ENCODE data around the gene FMOD.
"Not testable (repeated sequence)": the region's sequence is repeated elsewhere in the genome, so short reads cannot be mapped to it uniquely, and the experiment has no call there.

The FMOD gene

DNA sequence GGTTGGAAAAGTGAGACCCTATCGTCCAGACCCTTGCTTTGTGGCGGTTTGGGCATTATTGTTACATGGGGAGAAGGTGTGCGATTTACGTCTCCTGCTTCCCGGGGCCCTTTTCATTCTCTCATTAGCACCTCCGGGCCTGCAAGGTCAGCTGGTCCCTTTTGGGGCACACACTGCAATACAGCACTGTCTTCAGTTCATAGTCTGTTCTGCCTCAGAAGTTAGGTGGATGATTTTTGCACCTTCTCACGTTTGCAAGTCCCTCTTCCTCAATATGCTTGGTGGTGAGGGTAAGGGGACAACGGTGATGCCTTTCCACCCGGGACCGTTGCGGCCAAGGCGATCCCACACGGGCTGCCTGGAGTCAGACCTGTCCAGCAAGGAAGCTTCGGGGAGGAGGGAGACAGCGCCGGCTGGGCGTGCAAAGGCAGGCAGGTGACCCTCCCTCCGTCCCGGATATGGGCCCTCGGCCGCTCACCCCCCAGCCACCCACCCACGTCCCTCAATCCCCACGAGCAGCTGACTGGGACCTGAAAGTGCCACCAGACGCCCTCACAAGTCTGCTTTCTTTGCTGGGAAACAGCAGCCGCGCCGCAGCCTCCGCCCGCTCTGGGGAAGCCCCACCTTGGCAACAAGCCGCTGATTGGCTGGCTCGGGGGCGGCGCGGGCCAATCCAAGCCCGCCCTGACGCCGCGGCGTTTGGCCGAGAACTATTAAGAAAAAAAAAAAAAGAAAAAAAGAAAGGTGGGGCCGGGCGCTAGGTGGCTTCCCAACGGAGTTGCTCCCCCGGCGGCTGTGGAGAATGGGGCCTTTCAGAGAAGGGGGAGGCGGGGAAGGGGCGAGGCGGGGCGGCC is 23.9 kb downstream of the FMOD start:
- DNase-seq (ENCODE audit: low read depth) = peak; percentile 92

DNA sequence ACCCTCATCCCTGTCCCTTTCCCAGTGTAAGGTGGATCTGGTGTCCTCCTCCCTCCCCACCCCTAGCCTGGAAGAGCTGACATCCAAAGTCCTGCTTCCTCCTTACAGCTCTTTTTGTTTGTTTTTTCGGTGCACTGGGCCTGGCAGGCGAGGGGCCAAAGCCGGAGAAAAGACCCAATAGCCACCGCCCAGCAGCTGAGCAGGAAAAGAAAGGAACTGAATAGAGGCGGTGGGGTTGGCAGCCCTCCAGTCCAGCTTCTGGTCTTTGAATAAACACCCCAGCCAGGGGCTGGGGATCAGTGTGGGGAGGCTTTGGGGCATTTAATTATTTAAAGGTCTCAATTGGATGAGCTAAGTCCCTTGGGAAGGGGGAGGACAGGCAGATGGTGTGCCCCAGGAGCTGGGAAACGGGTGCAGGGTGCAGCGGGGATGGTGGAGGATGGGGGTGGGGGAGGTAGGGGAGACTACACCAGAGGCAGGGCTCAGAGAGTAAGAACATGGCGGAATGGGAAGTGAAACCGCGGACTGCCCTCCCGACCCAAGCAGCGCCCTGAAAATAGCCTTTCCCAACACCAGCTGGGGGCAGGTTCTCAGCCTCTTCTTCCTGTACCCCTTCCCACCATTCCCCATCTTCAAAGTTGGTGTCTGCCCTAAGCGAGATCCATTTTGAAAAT is 25.4 kb downstream of the FMOD start:
- DNase-seq (ENCODE audit: low read depth) = no peak

- peak; percentile 54 for DNase-seq (ENCODE audit: low read depth)
Observed at GRCh38 chr1:203325026-203325417, 25.9 kb downstream of the FMOD start.

DNA sequence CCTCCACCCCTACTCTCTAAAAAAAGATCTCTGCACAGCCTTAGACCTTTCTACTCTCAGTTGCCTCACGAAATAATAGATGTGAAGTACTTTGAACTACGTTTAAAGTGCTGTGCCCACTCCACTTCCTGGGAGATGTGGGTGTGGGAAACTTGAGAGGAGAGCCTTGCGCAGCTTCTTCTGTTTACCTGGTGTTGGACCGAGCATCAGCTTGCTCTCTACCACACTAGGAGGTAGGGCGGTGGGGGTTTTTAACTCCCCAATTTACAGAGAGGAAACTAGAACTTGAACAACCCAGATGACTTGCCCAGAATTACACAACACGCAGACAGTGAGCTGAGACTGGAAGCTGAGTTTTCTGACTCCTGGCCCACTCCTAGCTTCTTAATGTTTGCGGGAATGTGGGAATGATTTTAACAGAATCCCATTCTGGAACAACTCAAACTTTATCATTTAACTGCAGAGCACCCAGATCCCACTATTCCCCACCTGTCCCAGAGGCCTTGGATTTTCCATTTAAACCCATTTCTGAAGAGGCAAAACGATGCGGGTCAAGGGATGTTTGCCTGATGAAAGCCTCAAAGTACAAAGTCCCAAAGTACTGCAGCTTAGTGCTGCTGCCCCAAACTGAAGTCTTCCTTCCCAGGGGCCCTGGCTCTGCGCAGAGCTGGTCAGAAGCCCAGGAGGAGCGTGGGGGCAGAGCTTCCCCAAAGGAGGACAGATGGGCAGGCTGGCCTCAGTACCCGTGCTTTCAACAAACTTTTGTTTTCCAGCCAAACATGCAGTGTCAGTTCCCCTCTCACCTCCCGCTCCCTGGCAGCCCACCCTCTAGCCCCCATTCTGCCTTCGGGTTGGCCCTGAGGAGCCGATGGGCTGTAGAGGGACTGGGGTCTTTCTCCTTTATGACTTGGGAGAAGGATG is 26.6 kb downstream of the FMOD start:
- peak; percentile 47 for DNase-seq (ENCODE audit: low read depth)

- DNase-seq (ENCODE audit: low read depth) = no peak
Observed at GRCh38 chr1:203323587-203323986, 27.3 kb downstream of the FMOD start.

- DNase-seq (ENCODE audit: low read depth) = no peak
Observed at GRCh38 chr1:203322500-203323179, 28.3 kb downstream of the FMOD start.

DNA sequence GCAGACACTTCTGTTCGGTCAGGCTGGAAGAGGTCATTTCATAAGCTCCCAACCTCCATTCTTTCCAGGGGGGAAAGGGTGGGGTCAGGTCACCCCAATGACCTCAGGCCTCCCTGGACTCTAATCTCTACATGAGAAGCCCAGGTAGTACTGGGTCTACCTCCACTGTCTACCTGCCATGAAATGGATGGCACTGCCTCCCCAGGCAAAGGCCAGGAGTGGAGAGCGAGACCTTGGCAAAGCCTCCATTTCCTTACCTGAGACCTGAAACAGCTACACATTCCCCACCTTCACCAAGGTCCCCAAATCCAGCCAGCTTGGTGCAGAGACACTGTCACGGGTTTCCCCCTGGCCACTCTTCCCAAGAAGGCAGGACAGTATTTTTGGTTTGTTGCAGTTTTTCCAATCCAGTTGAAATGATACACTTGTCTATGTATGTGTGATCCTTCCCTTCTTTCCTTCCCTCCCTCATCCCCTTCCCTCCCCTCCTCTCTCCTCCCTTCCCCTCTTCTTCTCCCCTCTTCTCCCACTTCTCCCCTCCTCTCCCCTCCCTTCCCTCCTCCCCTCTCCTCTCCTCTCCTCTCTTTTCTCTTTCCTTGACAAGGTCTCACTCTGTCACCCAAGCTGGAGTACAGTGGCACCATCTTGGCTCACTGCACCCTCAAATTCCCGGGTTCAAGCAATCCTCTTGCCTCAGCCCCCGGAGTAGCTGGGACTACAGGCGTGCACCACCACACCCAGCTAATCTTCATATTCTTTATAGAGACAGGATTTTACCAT is 29.5 kb downstream of the FMOD start:
- DNase-seq (ENCODE audit: low read depth) = no peak

GRCh38 chr1:203320591-203321272 is 30.2 kb downstream of the FMOD start:
- peak; percentile 74 for DNase-seq (ENCODE audit: low read depth)

- DNase-seq (ENCODE audit: low read depth) = no peak
Observed at GRCh38 chr1:203318229-203318517, 32.7 kb downstream of the FMOD start.

GRCh38 chr1:203317429-203318228 is 33.3 kb downstream of the FMOD start:
- no peak for DNase-seq (ENCODE audit: low read depth)

DNA sequence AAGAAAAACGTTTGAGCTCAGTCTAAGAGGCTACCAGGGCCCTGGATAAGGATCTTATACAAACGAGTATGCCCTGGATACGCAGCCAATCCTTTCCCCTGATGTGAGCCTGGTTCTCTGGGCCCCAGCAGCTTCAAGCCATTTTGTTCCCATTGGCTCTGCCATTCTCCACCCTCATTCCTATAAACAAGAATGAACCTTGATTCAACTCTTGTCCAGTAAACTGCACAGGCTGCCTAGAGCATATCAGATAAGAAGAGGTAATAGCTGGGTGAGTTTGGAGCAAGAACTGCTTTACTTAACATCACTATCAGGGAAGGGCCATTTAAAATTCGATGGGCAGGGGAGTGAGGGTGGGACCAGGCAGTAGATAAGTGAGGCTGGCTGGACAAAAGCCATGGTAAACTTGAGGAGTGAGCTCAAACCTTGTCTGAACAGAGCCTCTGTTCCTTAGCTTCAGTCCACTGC is 34.3 kb downstream of the FMOD start:
- DNase-seq (ENCODE audit: low read depth) = no peak

DNA sequence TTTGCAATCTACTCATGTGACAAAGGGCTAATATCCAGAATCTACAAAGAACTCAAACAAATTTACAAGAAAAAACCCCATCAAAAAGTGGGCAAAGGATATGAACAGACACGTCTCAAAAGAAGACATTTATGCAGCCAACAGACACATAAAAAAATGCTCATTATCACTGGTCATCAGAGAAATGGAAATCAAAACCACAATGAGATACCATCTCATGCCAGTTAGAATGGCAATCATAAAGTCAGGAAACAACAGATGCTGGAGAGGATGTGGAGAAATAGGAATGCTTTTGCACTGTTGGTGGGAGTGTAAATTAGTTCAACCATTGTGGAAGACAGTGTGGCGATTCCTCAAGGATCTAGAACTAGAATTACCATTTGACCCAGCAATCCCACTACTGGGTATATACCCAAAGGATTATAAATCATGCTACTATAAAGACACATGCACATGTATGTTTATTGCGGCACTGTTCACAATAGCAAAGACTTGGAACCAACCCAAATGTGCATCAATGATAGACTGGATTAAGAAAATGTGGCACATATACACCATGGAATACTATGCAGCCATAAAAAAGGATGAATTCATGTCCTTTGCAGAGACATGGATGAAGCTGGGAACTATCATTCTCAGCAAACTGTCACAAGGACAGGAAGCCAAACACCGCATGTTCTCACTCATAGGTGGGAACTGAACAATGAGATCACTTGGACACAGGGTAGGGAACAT is 36.7 kb downstream of the FMOD start:
- DNase-seq (ENCODE audit: low read depth) = not testable (repeated sequence)

- DNase-seq (ENCODE audit: low read depth) = no peak
Observed at GRCh38 chr1:203311368-203312301, 39.3 kb downstream of the FMOD start.

GRCh38 chr1:203308923-203309331 is 42.0 kb downstream of the FMOD start:
- DNase-seq (ENCODE audit: low read depth) = no peak

DNA sequence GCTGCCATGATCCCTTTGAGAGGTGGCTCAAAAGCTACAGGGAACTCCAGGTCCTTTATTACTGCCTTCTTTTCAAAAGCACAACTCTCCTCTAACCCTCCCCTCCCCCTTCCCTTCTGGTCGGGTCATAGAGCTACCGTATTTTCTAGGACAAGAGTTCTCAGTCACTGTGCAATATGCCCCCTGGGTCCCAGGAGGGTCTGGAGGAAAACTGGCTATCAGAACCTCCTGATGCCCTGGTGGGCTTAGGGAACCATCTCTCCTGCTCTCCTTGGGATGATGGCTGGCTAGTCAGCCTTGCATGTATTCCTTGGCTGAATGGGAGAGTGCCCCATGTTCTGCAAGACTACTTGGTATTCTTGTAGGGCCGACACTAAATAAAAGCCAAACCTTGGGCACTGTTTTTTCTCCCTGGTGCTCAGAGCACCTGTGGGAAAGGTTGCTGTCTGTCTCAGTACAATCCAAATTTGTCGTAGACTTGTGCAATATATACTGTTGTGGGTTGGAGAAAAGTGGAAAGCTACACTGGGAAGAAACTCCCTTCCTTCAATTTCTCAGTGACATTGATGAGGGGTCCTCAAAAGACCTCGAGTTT is 42.5 kb downstream of the FMOD start:
- DNase-seq (ENCODE audit: low read depth) = no peak

- no peak for DNase-seq (ENCODE audit: low read depth)
Observed at GRCh38 chr1:203307641-203308126, 43.2 kb downstream of the FMOD start.

GRCh38 chr1:203306965-203307541 is 43.9 kb downstream of the FMOD start:
- no peak for DNase-seq (ENCODE audit: low read depth)

Measured in T-helper 22 cell (primary cell).